ENCODE measurements around the gene POLR1F. TPM values are rescaled to one million over a fixed set of nuclear protein-coding genes. Genes with fewer than 3 reads are reported as not detected.
A peak's percentile ranks its signal among the peaks of the same experiment; 100 is the strongest.

Gene POLR1F
- total RNA-seq, 1 donor from 2014 or later = 21.7 TPM

GRCh38 chr7:19715499-19715898, 6.7 kb upstream of the POLR1F start:
- no peaks in the 10 kb centered on the region for H3K9me3 Mint-ChIP-seq (ENCODE audit: unreplicated experiment)
- no peaks in the 10 kb centered on the region for H3K36me3 ChIP-seq (ENCODE audit: insufficient read depth, low read length)
- H3K36me3 Mint-ChIP-seq (ENCODE audit: low read depth, unreplicated experiment) = no peaks in the 10 kb centered on the region
- no peaks in the 10 kb centered on the region for H3K4me1 ChIP-seq (ENCODE audit: insufficient read depth, low read length)
- no peaks in the 10 kb centered on the region for H3K79me2 ChIP-seq (ENCODE audit: insufficient read depth, low read length)
- no peaks in the 10 kb centered on the region for H3K9me3 ChIP-seq (ENCODE audit: insufficient read depth, low read depth, low read length)
- DNase-seq (ENCODE audit: low read depth) (no peak), FAIRE-seq (no peak)
- no peak for TF ChIP-seq EZH2 (IDR thresholded peaks at IDR 0.05; ENCODE audit: insufficient read depth, low read length)
- TF ChIP-seq, protein P1, sequence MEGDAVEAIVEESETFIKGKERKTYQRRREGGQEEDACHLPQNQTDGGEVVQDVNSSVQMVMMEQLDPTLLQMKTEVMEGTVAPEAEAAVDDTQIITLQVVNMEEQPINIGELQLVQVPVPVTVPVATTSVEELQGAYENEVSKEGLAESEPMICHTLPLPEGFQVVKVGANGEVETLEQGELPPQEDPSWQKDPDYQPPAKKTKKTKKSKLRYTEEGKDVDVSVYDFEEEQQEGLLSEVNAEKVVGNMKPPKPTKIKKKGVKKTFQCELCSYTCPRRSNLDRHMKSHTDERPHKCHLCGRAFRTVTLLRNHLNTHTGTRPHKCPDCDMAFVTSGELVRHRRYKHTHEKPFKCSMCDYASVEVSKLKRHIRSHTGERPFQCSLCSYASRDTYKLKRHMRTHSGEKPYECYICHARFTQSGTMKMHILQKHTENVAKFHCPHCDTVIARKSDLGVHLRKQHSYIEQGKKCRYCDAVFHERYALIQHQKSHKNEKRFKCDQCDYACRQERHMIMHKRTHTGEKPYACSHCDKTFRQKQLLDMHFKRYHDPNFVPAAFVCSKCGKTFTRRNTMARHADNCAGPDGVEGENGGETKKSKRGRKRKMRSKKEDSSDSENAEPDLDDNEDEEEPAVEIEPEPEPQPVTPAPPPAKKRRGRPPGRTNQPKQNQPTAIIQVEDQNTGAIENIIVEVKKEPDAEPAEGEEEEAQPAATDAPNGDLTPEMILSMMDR (IDR thresholded peaks at IDR 0.05; ENCODE audit: insufficient read depth, low read depth, low read length) = no peak
- H3K4me1 Mint-ChIP-seq (ENCODE audit: low read depth, unreplicated experiment) = no peaks in the 10 kb centered on the region
- no peaks in the 10 kb centered on the region for H3K27me3 ChIP-seq (ENCODE audit: insufficient read depth, low read length)
- H3K9ac ChIP-seq (ENCODE audit: low read length) = no peak overlapping the region
- no peak overlapping the region for H2AFZ ChIP-seq (ENCODE audit: low read depth, low read length)
- H3K27ac Mint-ChIP-seq (ENCODE audit: unreplicated experiment) = no peak overlapping the region
- H3K27ac ChIP-seq (ENCODE audit: low read depth, low read length) = no peak overlapping the region
- H3K4me3 Mint-ChIP-seq (ENCODE audit: unreplicated experiment) = no peak overlapping the region
- H4K20me1 ChIP-seq (ENCODE audit: insufficient read depth, low read length) = no peaks in the 10 kb centered on the region
- H3K27me3 Mint-ChIP-seq (ENCODE audit: low read depth, unreplicated experiment) = peaks cover 2% of the 10 kb centered on the region
- H3K4me2 ChIP-seq (ENCODE audit: low read length) = no peak overlapping the region
- no peak overlapping the region for H3K4me3 ChIP-seq (ENCODE audit: insufficient read depth, low read depth, low read length)

DNA sequence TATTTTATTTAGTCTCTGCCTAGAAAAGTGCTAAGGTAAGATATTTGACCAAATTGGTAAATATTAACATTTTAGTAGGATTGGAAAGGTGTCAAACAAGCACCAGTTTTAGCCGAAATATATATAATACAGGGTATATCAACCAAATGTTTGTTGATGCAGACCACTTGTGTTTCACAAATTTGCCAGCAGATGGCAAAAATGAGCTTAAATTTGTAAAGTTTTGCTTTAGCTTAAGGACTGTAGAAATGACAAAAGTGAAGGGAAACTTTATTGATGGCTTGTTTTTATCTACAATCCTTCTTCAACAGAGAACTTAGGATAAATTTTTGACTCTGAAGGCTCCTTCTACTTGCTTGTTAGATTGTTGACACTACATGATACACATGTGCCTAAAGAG, 4.8 kb upstream of the POLR1F start:
- Mint-ChIP-seq H3K4me1 (ENCODE audit: low read depth, unreplicated experiment) (no peaks in the 10 kb centered on the region), H3K4me3 (ENCODE audit: unreplicated experiment) (no peak overlapping the region), H3K27ac (ENCODE audit: unreplicated experiment) (no peak overlapping the region), H3K36me3 (ENCODE audit: low read depth, unreplicated experiment) (no peaks in the 10 kb centered on the region), H3K27me3 (ENCODE audit: low read depth, unreplicated experiment) (peaks cover 2% of the 10 kb centered on the region), H3K9me3 (ENCODE audit: unreplicated experiment) (no peaks in the 10 kb centered on the region)
- Histone ChIP-seq H3K9ac (ENCODE audit: low read length) (no peak overlapping the region), H3K4me2 (ENCODE audit: low read length) (no peak overlapping the region), H3K4me3 (ENCODE audit: insufficient read depth, low read depth, low read length) (no peak overlapping the region), H4K20me1 (ENCODE audit: insufficient read depth, low read length) (no peaks in the 10 kb centered on the region), H3K27me3 (ENCODE audit: insufficient read depth, low read length) (no peaks in the 10 kb centered on the region), H3K79me2 (ENCODE audit: insufficient read depth, low read length) (peaks cover 2% of the 10 kb centered on the region), H3K27ac (ENCODE audit: low read depth, low read length) (no peak overlapping the region), H3K9me3 (ENCODE audit: insufficient read depth, low read depth, low read length) (no peaks in the 10 kb centered on the region), H3K36me3 (ENCODE audit: insufficient read depth, low read length) (no peaks in the 10 kb centered on the region), H2AFZ (ENCODE audit: low read depth, low read length) (no peak overlapping the region), H3K4me1 (ENCODE audit: insufficient read depth, low read length) (no peaks in the 10 kb centered on the region)
- peak; percentile 25 for DNase-seq (ENCODE audit: low read depth)
- TF ChIP-seq EZH2 (IDR thresholded peaks at IDR 0.05; ENCODE audit: insufficient read depth, low read length) = no peak
- TF ChIP-seq, protein P1 (IDR thresholded peaks at IDR 0.05; ENCODE audit: insufficient read depth, low read depth, low read length) = peak; percentile 68
- no peak for FAIRE-seq

DNA sequence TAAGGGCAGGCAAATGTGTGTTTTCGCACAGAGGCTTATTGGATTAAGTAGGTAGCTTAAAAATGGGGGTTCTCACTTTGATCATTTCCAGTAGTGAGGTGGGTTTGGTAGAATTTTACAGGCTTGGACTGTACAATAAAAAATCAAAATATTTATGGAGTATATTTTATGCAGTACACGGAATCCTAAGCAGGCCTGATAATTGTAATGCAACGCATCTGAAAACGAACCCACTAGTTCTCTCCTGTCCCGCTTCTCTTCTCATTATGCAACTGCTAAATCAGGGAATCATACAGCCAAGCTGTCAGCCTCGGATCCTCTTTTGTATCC, 377 bp upstream of the POLR1F start:
- Mint-ChIP-seq H3K9me3 (ENCODE audit: unreplicated experiment) (no peaks in the 10 kb centered on the region), H3K4me3 (ENCODE audit: unreplicated experiment) (peak overlapping the region; percentile 100), H3K4me1 (ENCODE audit: low read depth, unreplicated experiment) (peaks cover 13% of the 10 kb centered on the region), H3K27ac (ENCODE audit: unreplicated experiment) (peak overlapping the region; percentile 97), H3K36me3 (ENCODE audit: low read depth, unreplicated experiment) (no peaks in the 10 kb centered on the region), H3K27me3 (ENCODE audit: low read depth, unreplicated experiment) (peaks cover 2% of the 10 kb centered on the region)
- no peaks in the 10 kb centered on the region for H3K9me3 ChIP-seq (ENCODE audit: insufficient read depth, low read depth, low read length)
- H3K27me3 ChIP-seq (ENCODE audit: insufficient read depth, low read length) = no peaks in the 10 kb centered on the region
- H2AFZ ChIP-seq (ENCODE audit: low read depth, low read length) = peak overlapping the region; percentile 63
- H3K9ac ChIP-seq (ENCODE audit: low read length) = no peak overlapping the region
- TF ChIP-seq, protein P1 (IDR thresholded peaks at IDR 0.05; ENCODE audit: insufficient read depth, low read depth, low read length) = no peak
- TF ChIP-seq EZH2 (IDR thresholded peaks at IDR 0.05; ENCODE audit: insufficient read depth, low read length) = no peak
- no peaks in the 10 kb centered on the region for H3K36me3 ChIP-seq (ENCODE audit: insufficient read depth, low read length)
- peak overlapping the region; percentile 84 for H3K4me2 ChIP-seq (ENCODE audit: low read length)
- DNase-seq (ENCODE audit: low read depth) (no peak), FAIRE-seq (no peak)
- no peak overlapping the region for H3K4me3 ChIP-seq (ENCODE audit: insufficient read depth, low read depth, low read length)
- H3K27ac ChIP-seq (ENCODE audit: low read depth, low read length) = peak overlapping the region; percentile 89
- no peaks in the 10 kb centered on the region for H4K20me1 ChIP-seq (ENCODE audit: insufficient read depth, low read length)
- peaks cover 9% of the 10 kb centered on the region for H3K4me1 ChIP-seq (ENCODE audit: insufficient read depth, low read length)
- peaks cover 47% of the 10 kb centered on the region for H3K79me2 ChIP-seq (ENCODE audit: insufficient read depth, low read length)

Measured in astrocyte (in vitro differentiated cells and primary cell).